Spleen (tissue), 11 donors: ENCODE measurements around the gene DACT3. TPM values are rescaled to one million over a fixed set of nuclear protein-coding genes. Genes with fewer than 3 reads are reported as not detected.
A peak's percentile ranks its signal among the peaks of the same experiment; 100 is the strongest.

ENCODE experiments used
- DNase-seq: peaks from one replicate; pipeline ENCODE4 v3.0.0-alpha.2; 2020
- H3K27ac ChIP-seq, 8 donors: fragments of 200-600 bp; sonication (generic) in 7 of 8; 1 replicate in 4 of 8; 2 replicates in 4 of 8; pipeline versions ENCODE4 v1.5.0 to v1.8.0; 2016 to 2021; ENCODE audit warnings: inconsistent platforms in 4 of 8, mild to moderate bottlenecking in 4 of 8, moderate library complexity in 1 of 8
- H3K27me3 ChIP-seq, 7 donors: fragments of 200-600 bp; sonication (generic) in 6 of 7; replicated peaks in 1 of 7; 1 replicate in 4 of 7; 2 replicates in 3 of 7; pipeline versions ENCODE4 v1.5.0 to v1.8.0; 2016 to 2021; ENCODE audit warnings: inconsistent platforms in 3 of 7, mild to moderate bottlenecking in 1 of 7
- H3K36me3 ChIP-seq, 6 donors: fragments of 200-600 bp; sonication (generic) in 5 of 6; 1 replicate in 4 of 6; 2 replicates in 2 of 6; pipeline versions ENCODE4 v1.5.0 to v1.8.0; 2016 to 2021; ENCODE audit warnings: inconsistent platforms in 2 of 6
- H3K4me1 ChIP-seq, 6 donors: fragments of 200-600 bp; sonication (generic) in 5 of 6; 1 replicate in 3 of 6; 2 replicates in 3 of 6; pipeline versions ENCODE4 v1.5.0 to v1.8.0; 2016 to 2021; ENCODE audit warnings: inconsistent platforms in 3 of 6
- H3K4me3 ChIP-seq, 8 donors: fragments of 200-600 bp; sonication (generic) in 7 of 8; 1 replicate in 4 of 8; 2 replicates in 4 of 8; pipeline versions ENCODE4 v1.5.0 to v1.8.0; 2016 to 2021; ENCODE audit warnings: inconsistent platforms in 4 of 8, mild to moderate bottlenecking in 4 of 8, moderate library complexity in 2 of 8
- H3K9me3 ChIP-seq, 8 donors: fragments of 200-600 bp; sonication (generic) in 7 of 8; 1 replicate in 4 of 8; 2 replicates in 4 of 8; pipeline versions ENCODE4 v1.5.0 to v1.8.0; 2016 to 2021; ENCODE audit warnings: inconsistent platforms in 4 of 8
- CTCF ChIP-seq, 11 experiments: fragments of 200-600 bp in 7 of 11; fragments of 450-650 bp in 4 of 11; sonication (generic) in 4 of 11; IDR thresholded peaks in 8 of 11; conservative IDR thresholded peaks in 3 of 11; 1 replicate in 7 of 11; 2 replicates in 4 of 11; pipeline versions ENCODE4 v1.4.0 to v1.8.0; 2016 to 2021; ENCODE audit warnings: antibody characterized with exemption in 11 of 11, inconsistent platforms in 4 of 11, mild to moderate bottlenecking in 1 of 11
- POLR2A ChIP-seq, 3 donors: fragments of 450-650 bp; IDR thresholded peaks; one replicate each; pipeline ENCODE4 v1.5.1; 2017; ENCODE audit warnings: antibody characterized with exemption in 3 of 3, mild to moderate bottlenecking in 1 of 3
- POLR2AphosphoS5 ChIP-seq, 3 donors: sonication (generic); formaldehyde crosslinking; IDR thresholded peaks; one replicate each; pipeline ENCODE4 v1.5.1; 2017; ENCODE audit warnings: antibody characterized with exemption in 3 of 3
- WGBS, 5 donors: extraction: QIAGEN DNeasy Blood & Tissue Kit in 3 of 5; methylation state at CpG; one replicate each; pipeline versions ENCODE4 v1.1.5 to v1.1.7; 2013 to 2018; 5-methylcytosine and 5-hydroxymethylcytosine counted together
- intact Hi-C: fragments of 100-400 bp; cut with DNase I; formaldehyde crosslinking; loops from one replicate; pipeline ENCODE4 v1.15.0; 2023; ENCODE audit warnings: low total_unique reads
- polyA plus RNA-seq, 3 donors: library from polyadenylated mRNA; stranded (reverse); fragments of 200-250 nt; gene quantifications; one replicate each; pipeline ENCODE4 v1.2.1, GENCODE V29; 2013
- total RNA-seq, 7 donors: library from RNA; depleted of rRNA in 3 of 7; stranded (reverse); fragments of >200 nt in 3 of 7; fragmentation: NEBNext Ultra II Directional in 4 of 7; extraction: Animal tissue kit (Norgen Biotek cat#: 25700) in 4 of 7; gene quantifications; one replicate each; pipeline versions ENCODE4 v1.1.0 to v1.2.1, GENCODE V29; 2016 to 2021
- donor health status: healthy with polysubstance abuse.
- donor health status: DM: no; HTN: no; CAD: no; lungs with moderate emphysema.
- donor health status: DM: no; HTN: no; CAD: no.
- donor health status: Bipolar disorder and iron deficiency.
- donor health status: healthy.
- donor health status: DM: no; HTN: no; CAD: no.
- donor health status: DM: yes; HTN: yes; CAD: no.

DACT3 gene
- total and polyA plus RNA-seq, 10 donors = 1.6 to 10.4 (median 5.5) TPM

GRCh38 chr19:46617601-46618000 is 43.4 kb downstream of the DACT3 start:
- intact Hi-C loops = no loop called here
- peak overlapping the region in 4 of 8 donors; percentile 20 to 72 (median 55) for H3K27ac ChIP-seq
- no peaks in the 10 kb centered on the region for H3K9me3 ChIP-seq
- no peak for DNase-seq
- H3K27me3 ChIP-seq = peaks cover 0 to 4% (median 0%) of the 10 kb centered on the region in 7 donors
- no peaks in the 10 kb centered on the region for H3K36me3 ChIP-seq
- 72 to 84% (median 77%) methylated on average over 6 of the region's 6 CpGs for WGBS, 5 donors
- no peak overlapping the region for H3K4me3 ChIP-seq
- H3K4me1 ChIP-seq = peaks cover 28 to 95% (median 59%) of the 10 kb centered on the region in 6 donors
- TF ChIP-seq POLR2A (IDR thresholded peaks at IDR 0.05) (no peak), CTCF (IDR thresholded peaks at IDR 0.05 in 8 of 11, conservative IDR thresholded peaks at IDR 0.05 in 3 of 11) (no peak), POLR2AphosphoS5 (IDR thresholded peaks at IDR 0.05) (no peak)

- no peak overlapping the region for H3K4me3 ChIP-seq
- peaks cover 35 to 95% (median 65%) of the 10 kb centered on the region in 6 donors for H3K4me1 ChIP-seq
- intact Hi-C loops = no loop called here
- peaks cover 0 to under 1% (median 0%) of the 10 kb centered on the region in 7 donors for H3K27me3 ChIP-seq
- DNase-seq = peak; percentile 77
- peak overlapping the region in 5 of 8 donors; percentile 20 to 72 (median 47) for H3K27ac ChIP-seq
- no peaks in the 10 kb centered on the region for H3K9me3 ChIP-seq
- no peaks in the 10 kb centered on the region for H3K36me3 ChIP-seq
- TF ChIP-seq POLR2A (IDR thresholded peaks at IDR 0.05) = no peak
- TF ChIP-seq POLR2AphosphoS5 (IDR thresholded peaks at IDR 0.05) = peak in 2 of 3 donors; percentile 18 to 64
- TF ChIP-seq CTCF (IDR thresholded peaks at IDR 0.05 in 8 of 11, conservative IDR thresholded peaks at IDR 0.05 in 3 of 11) = peak in 6 of 11 experiments; percentile 14 to 37 (median 28)
- WGBS, 5 donors = 6 to 28% (median 14%) methylated on average over 17 of the region's 17 CpGs
Measured at GRCh38 chr19:46616631-46617322, 44.2 kb downstream of the DACT3 start.

GRCh38 chr19:46615966-46616365 is 45.0 kb downstream of the DACT3 start:
- H3K27me3 ChIP-seq = no peaks in the 10 kb centered on the region
- TF ChIP-seq POLR2AphosphoS5 (IDR thresholded peaks at IDR 0.05) = no peak
- no peak for TF ChIP-seq POLR2A (IDR thresholded peaks at IDR 0.05)
- no peak for TF ChIP-seq CTCF (IDR thresholded peaks at IDR 0.05 in 8 of 11, conservative IDR thresholded peaks at IDR 0.05 in 3 of 11)
- H3K4me1 ChIP-seq = peaks cover 43 to 95% (median 69%) of the 10 kb centered on the region in 6 donors
- no peak overlapping the region for H3K4me3 ChIP-seq
- H3K27ac ChIP-seq = peak overlapping the region in 1 of 8 donors; percentile 63
- H3K36me3 ChIP-seq = peaks cover 0 to under 1% (median 0%) of the 10 kb centered on the region in 6 donors
- intact Hi-C loops = no loop called here
- WGBS, 5 donors = 79 to 88% (median 85%) methylated on average over 10 of the region's 10 CpGs
- DNase-seq = peak; percentile 34
- H3K9me3 ChIP-seq = no peaks in the 10 kb centered on the region

GRCh38 chr19:46614114-46614722 is 46.8 kb downstream of the DACT3 start:
- TF ChIP-seq CTCF (IDR thresholded peaks at IDR 0.05 in 8 of 11, conservative IDR thresholded peaks at IDR 0.05 in 3 of 11) (peak; percentile 83 to 96 (median 92)), POLR2A (IDR thresholded peaks at IDR 0.05) (no peak), POLR2AphosphoS5 (IDR thresholded peaks at IDR 0.05) (peak in 1 of 3 donors; percentile 41)
- H3K36me3 ChIP-seq = peaks cover 0 to 18% (median 10%) of the 10 kb centered on the region in 6 donors
- 12 to 18% (median 13%) methylated on average over 12 of the region's 12 CpGs for WGBS, 5 donors
- no peaks in the 10 kb centered on the region for H3K9me3 ChIP-seq
- H3K4me3 ChIP-seq = no peak overlapping the region
- peaks cover 36 to 95% (median 59%) of the 10 kb centered on the region in 6 donors for H3K4me1 ChIP-seq
- intact Hi-C loops = loop anchor here (5.0 kb wide), 1 partner anchor 48 kb away; the partner anchor contains the start of gene DACT3
- no peak overlapping the region for H3K27ac ChIP-seq
- peak; percentile 93 for DNase-seq
- no peaks in the 10 kb centered on the region for H3K27me3 ChIP-seq
